IMR-90 (cell line): Measurements from ENCODE around the gene HMOX2. TPM values are rescaled to one million over a fixed set of nuclear protein-coding genes. Genes with fewer than 3 reads are reported as not detected.

Experiments
- ATAC-seq: fragments of 200-7000 bp; cut with Tn5 transposase; 2 replicates; pipeline ENCODE4 v1.9.1; 2020; ENCODE audit warnings: low read depth, mild to moderate bottlenecking, moderate library complexity
- BruUV-seq: library from RNA; stranded (reverse); fragments of 400-500 nt; replicated peaks from 2 replicates; lab custom pipeline; 2021; lab: Mats Ljungman, UMichigan
- CTCF ChIA-PET: fragments of 300-600 bp; formaldehyde crosslinking; extraction: SDS; loops from one replicate; lab custom pipeline; 2021; ENCODE audit warnings: antibody characterized with exemption; lab: Yijun Ruan, JAX
- POLR2A ChIA-PET: fragments of 300-600 bp; sonication (Branson Sonifier 250); formaldehyde crosslinking; loops from one replicate; lab custom pipeline; 2022; ENCODE audit warnings: antibody characterized with exemption; ENCODE audit not compliant: unreplicated experiment; lab: Charles Lee
- DNase-seq: peaks from one replicate; pipeline ENCODE4 v3.0.0; 2013
- H2AFZ ChIP-seq: replicated peaks from 2 replicates; pipeline ENCODE3; 2013; ENCODE audit warnings: low read length, mild to moderate bottlenecking; ENCODE audit not compliant: poor library complexity
- H2AK5ac ChIP-seq: 2 replicates; pipeline ENCODE4 v1.6.1; 2013; ENCODE audit warnings: low read depth, low read length, inconsistent platforms
- H2AK9ac ChIP-seq: replicated peaks from 2 replicates; pipeline ENCODE3; 2013; ENCODE audit warnings: mild to moderate bottlenecking, low read depth, low read length, moderate library complexity; ENCODE audit not compliant: poor library complexity
- H2BK120ac ChIP-seq: 2 replicates; pipeline ENCODE4 v1.6.1; 2013; ENCODE audit warnings: low read depth, low read length, inconsistent platforms
- H2BK15ac ChIP-seq: 3 replicates; pipeline ENCODE4 v1.6.1; 2013; ENCODE audit warnings: low read depth, low read length, inconsistent platforms
- H2BK20ac ChIP-seq: 2 replicates; pipeline ENCODE4 v1.6.1; 2013; ENCODE audit warnings: low read depth, mild to moderate bottlenecking, inconsistent platforms, low read length, moderate library complexity
- H2BK5ac ChIP-seq: 2 replicates; pipeline ENCODE4 v1.6.1; 2013; ENCODE audit warnings: mild to moderate bottlenecking, low read depth, low read length, inconsistent platforms; ENCODE audit not compliant: poor library complexity, severe bottlenecking
- H3K14ac ChIP-seq: replicated peaks from 2 replicates; pipeline ENCODE4 v1.6.1; 2013; ENCODE audit warnings: low read depth, low read length, inconsistent platforms
- H3K18ac ChIP-seq: 2 replicates; pipeline ENCODE4 v1.6.1; 2013; ENCODE audit warnings: low read depth, low read length, control low read depth
- H3K23ac ChIP-seq: 2 replicates; pipeline ENCODE4 v1.6.1; 2013; ENCODE audit warnings: low read depth, low read length, inconsistent platforms
- H3K27ac ChIP-seq: 2 replicates; pipeline ENCODE4 v1.5.1; 2013; ENCODE audit warnings: mild to moderate bottlenecking, control low read depth, low read length; ENCODE audit not compliant: insufficient read depth
- H3K27me3 ChIP-seq: 2 replicates; pipeline ENCODE4 v1.6.1; 2013; ENCODE audit warnings: low read length; ENCODE audit not compliant: control insufficient read depth, insufficient read depth
- H3K36me3 ChIP-seq: 2 replicates; pipeline ENCODE4 v1.6.1; 2013; ENCODE audit warnings: low read length, mixed read lengths; ENCODE audit not compliant: control insufficient read depth, insufficient read depth
- H3K4ac ChIP-seq: 2 replicates; pipeline ENCODE4 v1.6.1; 2013; ENCODE audit warnings: low read depth, low read length, inconsistent platforms
- H3K4me1 ChIP-seq: 2 replicates; pipeline ENCODE4 v1.6.1; 2013; ENCODE audit warnings: low read length, mixed read lengths; ENCODE audit not compliant: control insufficient read depth, insufficient read depth
- H3K4me2 ChIP-seq: 2 replicates; pipeline ENCODE4 v1.6.1; 2013; ENCODE audit warnings: low read depth, mild to moderate bottlenecking, control low read depth, low read length, moderate library complexity
- H3K4me3 ChIP-seq: 2 replicates; pipeline ENCODE4 v1.5.1; 2013; ENCODE audit warnings: low read depth, mild to moderate bottlenecking, control low read depth, low read length, moderate library complexity; ENCODE audit not compliant: insufficient read depth
- H3K56ac ChIP-seq: 2 replicates; pipeline ENCODE4 v1.6.1; 2013; ENCODE audit warnings: low read length, inconsistent platforms; ENCODE audit not compliant: insufficient read depth; ENCODE audit errors: extremely low read depth
- H3K79me1 ChIP-seq, 2 experiments: 2 replicates each; pipeline ENCODE4 v1.6.1; 2013; ENCODE audit warnings: low read length in 2 of 2, inconsistent platforms in 1 of 2, low read depth in 1 of 2
- H3K9ac ChIP-seq: 2 replicates; pipeline ENCODE4 v1.6.1; 2013; ENCODE audit warnings: low read depth, low read length, control low read depth
- H3K9me1 ChIP-seq: 2 replicates; pipeline ENCODE4 v1.6.1; 2013; ENCODE audit warnings: low read length, inconsistent platforms; ENCODE audit not compliant: insufficient read depth
- H3K9me3 ChIP-seq: 2 replicates; pipeline ENCODE4 v1.6.1; 2013; ENCODE audit warnings: low read length; ENCODE audit not compliant: control insufficient read depth, insufficient read depth
- H4K20me1 ChIP-seq: 2 replicates; pipeline ENCODE4 v1.6.1; 2013; ENCODE audit warnings: low read length, inconsistent platforms; ENCODE audit not compliant: insufficient read depth
- H4K5ac ChIP-seq: 2 replicates; pipeline ENCODE4 v1.6.1; 2013; ENCODE audit warnings: mild to moderate bottlenecking, low read depth, low read length, control low read depth
- H4K8ac ChIP-seq, 2 experiments: 2 replicates each; pipeline ENCODE4 v1.6.1; 2013; ENCODE audit warnings: low read depth in 2 of 2, low read length in 2 of 2, control low read depth in 1 of 2, inconsistent platforms in 1 of 2
- H4K91ac ChIP-seq: 2 replicates; pipeline ENCODE4 v1.6.1; 2013; ENCODE audit warnings: low read depth, low read length, inconsistent platforms; ENCODE audit not compliant: insufficient read depth
- CEBPB ChIP-seq: IDR thresholded peaks from 2 replicates; pipeline ENCODE4 v1.6.1; 2012; ENCODE audit warnings: low read depth, low read length, improper control_type of control experiment
- CHD1 ChIP-seq: IDR thresholded peaks from 2 replicates; pipeline ENCODE4 v1.6.1; 2012; ENCODE audit warnings: low read depth, low read length, improper control_type of control experiment
- FOS ChIP-seq: fragments of 150-350 bp; IDR thresholded peaks from 2 replicates; pipeline ENCODE4 v1.6.1; 2016; ENCODE audit warnings: low read depth, low read length
- MAFK ChIP-seq: IDR thresholded peaks from 2 replicates; pipeline ENCODE4 v1.6.1; 2012; ENCODE audit warnings: low read depth, low read length, improper control_type of control experiment
- MXI1 ChIP-seq: IDR thresholded peaks from 2 replicates; pipeline ENCODE4 v1.6.1; 2012; ENCODE audit warnings: low read depth, mild to moderate bottlenecking, low read length, moderate library complexity, borderline replicate concordance
- NFE2L2 ChIP-seq: fragments of 150-350 bp; IDR thresholded peaks from 2 replicates; pipeline ENCODE4 v1.6.1; 2016; ENCODE audit warnings: low read depth, mild to moderate bottlenecking, low read length
- POLR2A ChIP-seq: IDR thresholded peaks from 2 replicates; pipeline ENCODE4 v1.6.1; 2012; ENCODE audit warnings: mild to moderate bottlenecking, low read depth, low read length
- RAD21 ChIP-seq: IDR thresholded peaks from 2 replicates; pipeline ENCODE4 v1.6.1; 2012; ENCODE audit warnings: low read length, improper control_type of control experiment
- RCOR1 ChIP-seq: IDR thresholded peaks from 2 replicates; pipeline ENCODE4 v1.6.1; 2012; ENCODE audit warnings: mild to moderate bottlenecking, low read length, improper control_type of control experiment; ENCODE audit not compliant: insufficient replicate concordance
- SMC3 ChIP-seq: fragments of 150-350 bp; IDR thresholded peaks from 2 replicates; pipeline ENCODE4 v1.6.1; 2016; ENCODE audit warnings: low read depth, mild to moderate bottlenecking, antibody characterized with exemption, low read length, moderate library complexity
- WGBS, 2 experiments: methylation state at CpG; one replicate each; pipeline versions ENCODE4 v1.1.5 to v1.1.7; 2013; ENCODE audit warnings: missing lambda C conversion rate in 2 of 2; ENCODE audit not compliant: insufficient read length in 1 of 2; ENCODE audit errors: extremely low coverage in 2 of 2; 5-methylcytosine and 5-hydroxymethylcytosine counted together
- dilution Hi-C: fragments of 300-500 bp; cut with HindIII; formaldehyde crosslinking; loops from one replicate; pipeline ENCODE4 v1.14.3; 2018; ENCODE audit warnings: low sequenced_read_pairs; ENCODE audit not compliant: unreplicated experiment
- in situ Hi-C: fragments of 300-500 bp; cut with MboI; formaldehyde crosslinking; loops from 3 replicates; pipeline ENCODE4 v1.14.3; 2019; ENCODE audit warnings: low sequenced_read_pairs, inconsistent platforms, mixed read lengths
- intact Hi-C: fragments of 100-400 bp; cut with micrococcal nuclease; formaldehyde crosslinking; loops from 2 replicates; pipeline ENCODE4 v1.10.0; 2022
- polyA plus RNA-seq, 3 experiments: library from polyadenylated mRNA; depleted of rRNA; stranded (reverse); fragments of >200 nt; gene quantifications; 2 replicates each; pipeline ENCODE4 v1.2.3, GENCODE V29; 2012; ENCODE audit warnings: low replicate concordance in 1 of 3
- total RNA-seq: library from RNA; depleted of rRNA; stranded (reverse); fragments of >200 nt; gene quantifications from 2 replicates; pipeline ENCODE4 v1.2.3, GENCODE V29; 2012
- TF ChIP-seq, protein P1 (sequence below): conservative IDR thresholded peaks from 2 replicates; pipeline ENCODE4 v1.5.1; 2012; ENCODE audit warnings: mild to moderate bottlenecking, low read depth, low read length, improper control_type of control experiment
- TF ChIP-seq, protein P2 (sequence below): fragments of 150-350 bp; IDR thresholded peaks from 2 replicates; pipeline ENCODE4 v1.6.1; 2017; ENCODE audit warnings: mild to moderate bottlenecking, antibody characterized with exemption, low read length, low read depth
- TF ChIP-seq, protein P3 (sequence below): fragments of 150-350 bp; IDR thresholded peaks from 2 replicates; pipeline ENCODE4 v1.6.1; 2016; ENCODE audit warnings: low read depth, mild to moderate bottlenecking, low read length, moderate library complexity, borderline replicate concordance

The HMOX2 gene
- total and polyA plus RNA-seq, 2 of the 4 experiments (the other 2 are of a cell fraction), result 93.9 to 98.8 TPM

DNA sequence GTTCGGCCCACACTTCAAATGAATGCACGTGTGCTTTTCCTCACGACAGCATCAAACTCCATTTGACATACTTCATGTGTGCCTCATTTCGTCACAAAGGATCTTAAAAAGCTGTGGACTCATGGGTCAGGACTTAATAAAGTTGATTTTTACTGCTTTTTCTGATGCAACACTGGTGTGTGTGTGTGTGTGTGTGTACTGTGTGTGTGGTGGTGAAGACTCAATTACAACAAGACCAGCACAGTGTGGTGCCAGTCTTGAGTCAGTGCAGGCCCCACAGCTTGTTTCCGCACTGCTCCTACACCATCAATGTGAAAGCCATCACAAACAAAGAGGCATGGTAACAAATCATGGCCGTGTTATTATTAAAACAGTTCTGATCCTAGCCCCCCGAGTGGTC lies 44.7 kb downstream of the HMOX2 start:
- CTCF ChIA-PET, result no interaction called here
- Histone ChIP-seq H4K91ac (no peak overlapping the region), H3K23ac (no peak overlapping the region), H2BK15ac (no peak overlapping the region), H4K8ac (no peak overlapping the region), H3K9me3 (no peaks in the 10 kb centered on the region), H2BK20ac (no peak overlapping the region), H3K4me3 (no peak overlapping the region), H3K4me2 (no peak overlapping the region), H3K9ac (no peak overlapping the region), H3K9me1 (peaks cover 20% of the 10 kb centered on the region), H2BK5ac (no peak overlapping the region), H3K4me1 (peaks cover 7% of the 10 kb centered on the region), H3K27me3 (no peaks in the 10 kb centered on the region), H2BK120ac (no peak overlapping the region), H4K20me1 (peaks cover 18% of the 10 kb centered on the region), H3K18ac (no peak overlapping the region), H3K79me1 (peaks cover 8 to 60% of the 10 kb centered on the region in 2 experiments), H2AFZ (no peak overlapping the region), H3K56ac (no peak overlapping the region), H3K14ac (no peak overlapping the region), H3K27ac (no peak overlapping the region), H2AK9ac (no peak overlapping the region), H3K36me3 (no peaks in the 10 kb centered on the region), H2AK5ac (no peak overlapping the region), H4K5ac (no peak overlapping the region), H3K4ac (no peak overlapping the region)
- POLR2A ChIA-PET, result no interaction called here
- ATAC-seq (no peak), DNase-seq (no peak)
- dilution Hi-C loops (no loop called here), in situ Hi-C loops (loop anchor here (25.0 kb wide), 1 partner anchor 441 kb away; the partner anchor contains the start of gene SEC14L5), intact Hi-C loops (no loop called here)
- no TSS peak for BruUV-seq
- TF ChIP-seq MXI1 (no peak), CHD1 (no peak), MAFK (no peak), FOS (no peak), SMC3 (no peak), NFE2L2 (no peak), RAD21 (no peak), RCOR1 (no peak), CEBPB (no peak), POLR2A (no peak)
- TF ChIP-seq, protein P1, sequence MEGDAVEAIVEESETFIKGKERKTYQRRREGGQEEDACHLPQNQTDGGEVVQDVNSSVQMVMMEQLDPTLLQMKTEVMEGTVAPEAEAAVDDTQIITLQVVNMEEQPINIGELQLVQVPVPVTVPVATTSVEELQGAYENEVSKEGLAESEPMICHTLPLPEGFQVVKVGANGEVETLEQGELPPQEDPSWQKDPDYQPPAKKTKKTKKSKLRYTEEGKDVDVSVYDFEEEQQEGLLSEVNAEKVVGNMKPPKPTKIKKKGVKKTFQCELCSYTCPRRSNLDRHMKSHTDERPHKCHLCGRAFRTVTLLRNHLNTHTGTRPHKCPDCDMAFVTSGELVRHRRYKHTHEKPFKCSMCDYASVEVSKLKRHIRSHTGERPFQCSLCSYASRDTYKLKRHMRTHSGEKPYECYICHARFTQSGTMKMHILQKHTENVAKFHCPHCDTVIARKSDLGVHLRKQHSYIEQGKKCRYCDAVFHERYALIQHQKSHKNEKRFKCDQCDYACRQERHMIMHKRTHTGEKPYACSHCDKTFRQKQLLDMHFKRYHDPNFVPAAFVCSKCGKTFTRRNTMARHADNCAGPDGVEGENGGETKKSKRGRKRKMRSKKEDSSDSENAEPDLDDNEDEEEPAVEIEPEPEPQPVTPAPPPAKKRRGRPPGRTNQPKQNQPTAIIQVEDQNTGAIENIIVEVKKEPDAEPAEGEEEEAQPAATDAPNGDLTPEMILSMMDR, result no peak
- TF ChIP-seq, protein P2, sequence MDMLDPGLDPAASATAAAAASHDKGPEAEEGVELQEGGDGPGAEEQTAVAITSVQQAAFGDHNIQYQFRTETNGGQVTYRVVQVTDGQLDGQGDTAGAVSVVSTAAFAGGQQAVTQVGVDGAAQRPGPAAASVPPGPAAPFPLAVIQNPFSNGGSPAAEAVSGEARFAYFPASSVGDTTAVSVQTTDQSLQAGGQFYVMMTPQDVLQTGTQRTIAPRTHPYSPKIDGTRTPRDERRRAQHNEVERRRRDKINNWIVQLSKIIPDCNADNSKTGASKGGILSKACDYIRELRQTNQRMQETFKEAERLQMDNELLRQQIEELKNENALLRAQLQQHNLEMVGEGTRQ, result no peak
- TF ChIP-seq, protein P3, sequence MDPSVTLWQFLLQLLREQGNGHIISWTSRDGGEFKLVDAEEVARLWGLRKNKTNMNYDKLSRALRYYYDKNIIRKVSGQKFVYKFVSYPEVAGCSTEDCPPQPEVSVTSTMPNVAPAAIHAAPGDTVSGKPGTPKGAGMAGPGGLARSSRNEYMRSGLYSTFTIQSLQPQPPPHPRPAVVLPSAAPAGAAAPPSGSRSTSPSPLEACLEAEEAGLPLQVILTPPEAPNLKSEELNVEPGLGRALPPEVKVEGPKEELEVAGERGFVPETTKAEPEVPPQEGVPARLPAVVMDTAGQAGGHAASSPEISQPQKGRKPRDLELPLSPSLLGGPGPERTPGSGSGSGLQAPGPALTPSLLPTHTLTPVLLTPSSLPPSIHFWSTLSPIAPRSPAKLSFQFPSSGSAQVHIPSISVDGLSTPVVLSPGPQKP, result no peak
- WGBS, 2 experiments, result 86% methylated on average over 4 of the region's 7 CpGs; no CpG with 5 or more reads in 1 of the 2 experiments
